Stomach smooth muscle (tissue), 2 donors: ENCODE measurements around the gene EGLN3.

Experiments
- H3K27ac ChIP-seq: one replicate; pipeline ENCODE4 v1.7.0; 2013; ENCODE audit warnings: mild to moderate bottlenecking, low read length, inconsistent platforms
- H3K27me3 ChIP-seq, 2 donors: one replicate each; pipeline ENCODE4 v1.7.0; 2013; ENCODE audit warnings: low read length in 2 of 2; ENCODE audit not compliant: insufficient read depth in 2 of 2, control insufficient read depth in 1 of 2
- H3K36me3 ChIP-seq, 2 donors: one replicate each; pipeline ENCODE4 v1.7.0; 2013; ENCODE audit warnings: low read length in 2 of 2; ENCODE audit not compliant: control insufficient read depth in 2 of 2, insufficient read depth in 2 of 2
- H3K4me1 ChIP-seq: one replicate; pipeline ENCODE4 v1.7.0; 2013; ENCODE audit warnings: low read length; ENCODE audit not compliant: control insufficient read depth, insufficient read depth
- H3K4me3 ChIP-seq, 2 donors: one replicate each; pipeline ENCODE4 v1.7.0; 2013; ENCODE audit warnings: low read length in 2 of 2
- H3K9ac ChIP-seq, 2 donors: one replicate each; pipeline ENCODE4 v1.7.0; 2013; ENCODE audit warnings: low read length in 2 of 2, mild to moderate bottlenecking in 1 of 2
- H3K9me3 ChIP-seq, 2 donors: one replicate each; pipeline ENCODE4 v1.7.0; 2013; ENCODE audit warnings: low read length in 2 of 2; ENCODE audit not compliant: control insufficient read depth in 2 of 2
- donor health status: healthy.
- donor health status: Pancreatic carcinoma.

EGLN3 gene

GRCh38 chr14:33934938-33935337 lies 15.9 kb downstream of the EGLN3 start:
- Histone ChIP-seq H3K27me3 (no peaks in the 10 kb centered on the region), H3K9ac (no peak overlapping the region), H3K9me3 (no peaks in the 10 kb centered on the region), H3K27ac (no peak overlapping the region), H3K4me3 (no peak overlapping the region), H3K4me1 (peaks cover 16% of the 10 kb centered on the region), H3K36me3 (peaks cover 0 to 2% of the 10 kb centered on the region in 2 donors)

GRCh38 chr14:33934043-33934750 lies 16.7 kb downstream of the EGLN3 start:
- H3K36me3 ChIP-seq = peaks cover 0 to 2% of the 10 kb centered on the region in 2 donors
- no peak overlapping the region for H3K4me3 ChIP-seq
- H3K27me3 ChIP-seq = no peaks in the 10 kb centered on the region
- peaks cover 16% of the 10 kb centered on the region for H3K4me1 ChIP-seq
- no peak overlapping the region for H3K27ac ChIP-seq
- no peak overlapping the region for H3K9ac ChIP-seq
- no peaks in the 10 kb centered on the region for H3K9me3 ChIP-seq

GRCh38 chr14:33933386-33933933 lies 17.4 kb downstream of the EGLN3 start:
- no peak overlapping the region for H3K27ac ChIP-seq
- H3K4me3 ChIP-seq = no peak overlapping the region
- no peaks in the 10 kb centered on the region for H3K9me3 ChIP-seq
- no peaks in the 10 kb centered on the region for H3K27me3 ChIP-seq
- H3K36me3 ChIP-seq = peaks cover 0 to 9% of the 10 kb centered on the region in 2 donors
- peaks cover 14% of the 10 kb centered on the region for H3K4me1 ChIP-seq
- no peak overlapping the region for H3K9ac ChIP-seq

- Histone ChIP-seq H3K36me3 (peaks cover 4 to 15% of the 10 kb centered on the region in 2 donors), H3K27me3 (no peaks in the 10 kb centered on the region), H3K9ac (no peak overlapping the region), H3K4me1 (peaks cover 7% of the 10 kb centered on the region), H3K27ac (no peak overlapping the region), H3K4me3 (no peak overlapping the region), H3K9me3 (no peaks in the 10 kb centered on the region)
Observed at GRCh38 chr14:33932576-33933345, 18.1 kb downstream of the EGLN3 start.

GRCh38 chr14:33932033-33932432 lies 18.8 kb downstream of the EGLN3 start:
- Histone ChIP-seq H3K27me3 (no peaks in the 10 kb centered on the region), H3K27ac (no peak overlapping the region), H3K9ac (no peak overlapping the region), H3K4me3 (no peak overlapping the region), H3K36me3 (peaks cover 5 to 15% of the 10 kb centered on the region in 2 donors), H3K4me1 (peaks cover 2% of the 10 kb centered on the region), H3K9me3 (no peaks in the 10 kb centered on the region)

GRCh38 chr14:33931461-33931860 lies 19.4 kb downstream of the EGLN3 start:
- H3K9me3 ChIP-seq = no peaks in the 10 kb centered on the region
- no peaks in the 10 kb centered on the region for H3K27me3 ChIP-seq
- H3K9ac ChIP-seq = no peak overlapping the region
- no peak overlapping the region for H3K4me3 ChIP-seq
- no peak overlapping the region for H3K27ac ChIP-seq
- H3K36me3 ChIP-seq = peaks cover 5 to 15% of the 10 kb centered on the region in 2 donors
- H3K4me1 ChIP-seq = peaks cover 2% of the 10 kb centered on the region

- Histone ChIP-seq H3K27ac (no peak overlapping the region), H3K27me3 (no peaks in the 10 kb centered on the region), H3K36me3 (peaks cover 7 to 25% of the 10 kb centered on the region in 2 donors), H3K4me1 (no peaks in the 10 kb centered on the region), H3K9me3 (no peaks in the 10 kb centered on the region), H3K4me3 (no peak overlapping the region), H3K9ac (no peak overlapping the region)
Observed at GRCh38 chr14:33930439-33930838, 20.4 kb downstream of the EGLN3 start.

- Histone ChIP-seq H3K9ac (no peak overlapping the region), H3K27me3 (no peaks in the 10 kb centered on the region), H3K4me3 (no peak overlapping the region), H3K36me3 (peaks cover 10 to 28% of the 10 kb centered on the region in 2 donors), H3K27ac (no peak overlapping the region), H3K4me1 (no peaks in the 10 kb centered on the region), H3K9me3 (no peaks in the 10 kb centered on the region)
Observed at GRCh38 chr14:33929799-33930408, 21.0 kb downstream of the EGLN3 start.

- no peaks in the 10 kb centered on the region for H3K4me1 ChIP-seq
- H3K9me3 ChIP-seq = no peaks in the 10 kb centered on the region
- H3K27ac ChIP-seq = no peak overlapping the region
- H3K27me3 ChIP-seq = no peaks in the 10 kb centered on the region
- no peak overlapping the region for H3K9ac ChIP-seq
- peaks cover 12 to 28% of the 10 kb centered on the region in 2 donors for H3K36me3 ChIP-seq
- H3K4me3 ChIP-seq = no peak overlapping the region
Observed at GRCh38 chr14:33928895-33929294, 22.0 kb downstream of the EGLN3 start.

GRCh38 chr14:33927944-33928343 lies 22.9 kb downstream of the EGLN3 start:
- no peak overlapping the region for H3K4me3 ChIP-seq
- no peaks in the 10 kb centered on the region for H3K9me3 ChIP-seq
- no peaks in the 10 kb centered on the region for H3K27me3 ChIP-seq
- H3K27ac ChIP-seq = no peak overlapping the region
- no peak overlapping the region for H3K9ac ChIP-seq
- H3K36me3 ChIP-seq = peaks cover 14 to 28% of the 10 kb centered on the region in 2 donors
- H3K4me1 ChIP-seq = no peaks in the 10 kb centered on the region
